K562 (cell line): ENCODE results near the gene ACTR3C.
"Not testable (repeated sequence)": the region's sequence is repeated elsewhere in the genome, so short reads cannot be mapped to it uniquely, and the experiment has no call there.

Experiments
- CC2D1A ChIP-seq: fragments of 450-650 bp; IDR thresholded peaks from 2 replicates; pipeline ENCODE4 v1.6.1; 2017; ENCODE audit warnings: mild to moderate bottlenecking
- EGR1 ChIP-seq: fragments of 450-650 bp; conservative IDR thresholded peaks from 2 replicates; pipeline ENCODE4 v1.6.1; 2017; ENCODE audit warnings: mild to moderate bottlenecking
- HOXB6 ChIP-seq: fragments of 250-450 bp; sonication (Bioruptor Pico); IDR thresholded peaks from 2 replicates; pipeline ENCODE4 v1.5.1; 2022; ENCODE audit warnings: mild to moderate bottlenecking, borderline replicate concordance
- POLR2A ChIP-seq: fragments of 450-650 bp; conservative IDR thresholded peaks from 2 replicates; pipeline ENCODE4 v1.6.1; 2016
- ZBTB7A ChIP-seq: IDR thresholded peaks from 2 replicates; pipeline ENCODE4 v1.6.1; 2011; ENCODE audit warnings: low read depth, mild to moderate bottlenecking, low read length, moderate library complexity, borderline replicate concordance; ENCODE audit not compliant: control insufficient read depth
- ZNF354B ChIP-seq: fragments of 250-450 bp; sonication (Bioruptor Pico); IDR thresholded peaks from 2 replicates; pipeline ENCODE4 v1.4.0; 2020
- TF ChIP-seq, protein P1 (sequence below), 3 experiments: IDR thresholded peaks in 2 of 3; conservative IDR thresholded peaks in 1 of 3; 2 replicates each; pipeline ENCODE4 v1.5.1; 2011 to 2012; ENCODE audit warnings: low read length in 3 of 3, mild to moderate bottlenecking in 3 of 3, control low read depth in 2 of 3, improper control_type of control experiment in 1 of 3, inconsistent platforms in 1 of 3, low read depth in 1 of 3, mixed read lengths in 1 of 3, moderate library complexity in 1 of 3; ENCODE audit not compliant: insufficient read depth in 2 of 3
- TF ChIP-seq, protein P2 (sequence below): sonication (generic); formaldehyde crosslinking; IDR thresholded peaks from 2 replicates; pipeline ENCODE4 v1.8.0; 2023; ENCODE audit warnings: mild to moderate bottlenecking, missing genetic modification reagents
- TF ChIP-seq, protein P3 (sequence below): sonication (generic); formaldehyde crosslinking; IDR thresholded peaks from 2 replicates; pipeline ENCODE4 v1.9.0; 2022; ENCODE audit warnings: mild to moderate bottlenecking, missing genetic modification reagents
- TF ChIP-seq, protein P4 (sequence below), 2 experiments: fragments of 450-650 bp in 1 of 2; sonication (generic) in 1 of 2; formaldehyde crosslinking in 1 of 2; IDR thresholded peaks; 2 replicates each; pipeline versions ENCODE4 v1.7.1 to v1.9.0; 2016 to 2022; ENCODE audit warnings: inconsistent platforms in 1 of 2, mild to moderate bottlenecking in 1 of 2, missing genetic modification reagents in 1 of 2

GRCh38 chr7:150205866-150206265 lies 117.5 kb downstream of the ACTR3C start:
- TF ChIP-seq, protein P1, sequence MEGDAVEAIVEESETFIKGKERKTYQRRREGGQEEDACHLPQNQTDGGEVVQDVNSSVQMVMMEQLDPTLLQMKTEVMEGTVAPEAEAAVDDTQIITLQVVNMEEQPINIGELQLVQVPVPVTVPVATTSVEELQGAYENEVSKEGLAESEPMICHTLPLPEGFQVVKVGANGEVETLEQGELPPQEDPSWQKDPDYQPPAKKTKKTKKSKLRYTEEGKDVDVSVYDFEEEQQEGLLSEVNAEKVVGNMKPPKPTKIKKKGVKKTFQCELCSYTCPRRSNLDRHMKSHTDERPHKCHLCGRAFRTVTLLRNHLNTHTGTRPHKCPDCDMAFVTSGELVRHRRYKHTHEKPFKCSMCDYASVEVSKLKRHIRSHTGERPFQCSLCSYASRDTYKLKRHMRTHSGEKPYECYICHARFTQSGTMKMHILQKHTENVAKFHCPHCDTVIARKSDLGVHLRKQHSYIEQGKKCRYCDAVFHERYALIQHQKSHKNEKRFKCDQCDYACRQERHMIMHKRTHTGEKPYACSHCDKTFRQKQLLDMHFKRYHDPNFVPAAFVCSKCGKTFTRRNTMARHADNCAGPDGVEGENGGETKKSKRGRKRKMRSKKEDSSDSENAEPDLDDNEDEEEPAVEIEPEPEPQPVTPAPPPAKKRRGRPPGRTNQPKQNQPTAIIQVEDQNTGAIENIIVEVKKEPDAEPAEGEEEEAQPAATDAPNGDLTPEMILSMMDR (IDR thresholded peaks at IDR 0.05 in 2 of 3, conservative IDR thresholded peaks at IDR 0.05 in 1 of 3; ENCODE audit: insufficient read depth in 2 of 3, low read depth in 1 of 3, low read length in 3 of 3): not testable (repeated sequence)
- not testable (repeated sequence) for TF ChIP-seq POLR2A; ZBTB7A; ZNF354B (CRISPR knock-in tag); EGR1; CC2D1A; HOXB6 (CRISPR knock-in tag)
- TF ChIP-seq, protein P2, sequence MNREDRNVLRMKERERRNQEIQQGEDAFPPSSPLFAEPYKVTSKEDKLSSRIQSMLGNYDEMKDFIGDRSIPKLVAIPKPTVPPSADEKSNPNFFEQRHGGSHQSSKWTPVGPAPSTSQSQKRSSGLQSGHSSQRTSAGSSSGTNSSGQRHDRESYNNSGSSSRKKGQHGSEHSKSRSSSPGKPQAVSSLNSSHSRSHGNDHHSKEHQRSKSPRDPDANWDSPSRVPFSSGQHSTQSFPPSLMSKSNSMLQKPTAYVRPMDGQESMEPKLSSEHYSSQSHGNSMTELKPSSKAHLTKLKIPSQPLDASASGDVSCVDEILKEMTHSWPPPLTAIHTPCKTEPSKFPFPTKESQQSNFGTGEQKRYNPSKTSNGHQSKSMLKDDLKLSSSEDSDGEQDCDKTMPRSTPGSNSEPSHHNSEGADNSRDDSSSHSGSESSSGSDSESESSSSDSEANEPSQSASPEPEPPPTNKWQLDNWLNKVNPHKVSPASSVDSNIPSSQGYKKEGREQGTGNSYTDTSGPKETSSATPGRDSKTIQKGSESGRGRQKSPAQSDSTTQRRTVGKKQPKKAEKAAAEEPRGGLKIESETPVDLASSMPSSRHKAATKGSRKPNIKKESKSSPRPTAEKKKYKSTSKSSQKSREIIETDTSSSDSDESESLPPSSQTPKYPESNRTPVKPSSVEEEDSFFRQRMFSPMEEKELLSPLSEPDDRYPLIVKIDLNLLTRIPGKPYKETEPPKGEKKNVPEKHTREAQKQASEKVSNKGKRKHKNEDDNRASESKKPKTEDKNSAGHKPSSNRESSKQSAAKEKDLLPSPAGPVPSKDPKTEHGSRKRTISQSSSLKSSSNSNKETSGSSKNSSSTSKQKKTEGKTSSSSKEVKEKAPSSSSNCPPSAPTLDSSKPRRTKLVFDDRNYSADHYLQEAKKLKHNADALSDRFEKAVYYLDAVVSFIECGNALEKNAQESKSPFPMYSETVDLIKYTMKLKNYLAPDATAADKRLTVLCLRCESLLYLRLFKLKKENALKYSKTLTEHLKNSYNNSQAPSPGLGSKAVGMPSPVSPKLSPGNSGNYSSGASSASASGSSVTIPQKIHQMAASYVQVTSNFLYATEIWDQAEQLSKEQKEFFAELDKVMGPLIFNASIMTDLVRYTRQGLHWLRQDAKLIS (CRISPR knock-in tag): not testable (repeated sequence)
- TF ChIP-seq, protein P3, sequence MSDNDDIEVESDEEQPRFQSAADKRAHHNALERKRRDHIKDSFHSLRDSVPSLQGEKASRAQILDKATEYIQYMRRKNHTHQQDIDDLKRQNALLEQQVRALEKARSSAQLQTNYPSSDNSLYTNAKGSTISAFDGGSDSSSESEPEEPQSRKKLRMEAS (CRISPR knock-in tag): not testable (repeated sequence)
- TF ChIP-seq, protein P4, sequence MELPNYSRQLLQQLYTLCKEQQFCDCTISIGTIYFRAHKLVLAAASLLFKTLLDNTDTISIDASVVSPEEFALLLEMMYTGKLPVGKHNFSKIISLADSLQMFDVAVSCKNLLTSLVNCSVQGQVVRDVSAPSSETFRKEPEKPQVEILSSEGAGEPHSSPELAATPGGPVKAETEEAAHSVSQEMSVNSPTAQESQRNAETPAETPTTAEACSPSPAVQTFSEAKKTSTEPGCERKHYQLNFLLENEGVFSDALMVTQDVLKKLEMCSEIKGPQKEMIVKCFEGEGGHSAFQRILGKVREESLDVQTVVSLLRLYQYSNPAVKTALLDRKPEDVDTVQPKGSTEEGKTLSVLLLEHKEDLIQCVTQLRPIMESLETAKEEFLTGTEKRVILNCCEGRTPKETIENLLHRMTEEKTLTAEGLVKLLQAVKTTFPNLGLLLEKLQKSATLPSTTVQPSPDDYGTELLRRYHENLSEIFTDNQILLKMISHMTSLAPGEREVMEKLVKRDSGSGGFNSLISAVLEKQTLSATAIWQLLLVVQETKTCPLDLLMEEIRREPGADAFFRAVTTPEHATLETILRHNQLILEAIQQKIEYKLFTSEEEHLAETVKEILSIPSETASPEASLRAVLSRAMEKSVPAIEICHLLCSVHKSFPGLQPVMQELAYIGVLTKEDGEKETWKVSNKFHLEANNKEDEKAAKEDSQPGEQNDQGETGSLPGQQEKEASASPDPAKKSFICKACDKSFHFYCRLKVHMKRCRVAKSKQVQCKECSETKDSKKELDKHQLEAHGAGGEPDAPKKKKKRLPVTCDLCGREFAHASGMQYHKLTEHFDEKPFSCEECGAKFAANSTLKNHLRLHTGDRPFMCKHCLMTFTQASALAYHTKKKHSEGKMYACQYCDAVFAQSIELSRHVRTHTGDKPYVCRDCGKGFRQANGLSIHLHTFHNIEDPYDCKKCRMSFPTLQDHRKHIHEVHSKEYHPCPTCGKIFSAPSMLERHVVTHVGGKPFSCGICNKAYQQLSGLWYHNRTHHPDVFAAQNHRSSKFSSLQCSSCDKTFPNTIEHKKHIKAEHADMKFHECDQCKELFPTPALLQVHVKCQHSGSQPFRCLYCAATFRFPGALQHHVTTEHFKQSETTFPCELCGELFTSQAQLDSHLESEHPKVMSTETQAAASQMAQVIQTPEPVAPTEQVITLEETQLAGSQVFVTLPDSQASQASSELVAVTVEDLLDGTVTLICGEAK (IDR thresholded peaks at IDR 0.05): not testable (repeated sequence)
- TF ChIP-seq, protein P4 (CRISPR knock-in tag; IDR thresholded peaks at IDR 0.05): not testable (repeated sequence)
